SJCRH30 (cell line): Measurements from ENCODE around the gene UQCRC1. TPM values are rescaled to one million over a fixed set of nuclear protein-coding genes. Genes with fewer than 3 reads are reported as not detected.
A peak's percentile ranks its signal among the peaks of the same experiment; 100 is the strongest.
"Not testable (repeated sequence)": the region's sequence is repeated elsewhere in the genome, so short reads cannot be mapped to it uniquely, and the experiment has no call there.

Experiments
- DNase-seq, 2 experiments: peaks; one replicate each; pipeline ENCODE4 v3.0.0-alpha.2; 2015 to 2020
- H3K27ac ChIP-seq: fragments of 250-450 bp; sonication (Bioruptor Pico); 2 replicates; pipeline ENCODE4 v1.5.1; 2020; ENCODE audit warnings: mild to moderate bottlenecking, moderate library complexity
- H3K27me3 ChIP-seq: fragments of 250-450 bp; sonication (Bioruptor Pico); 2 replicates; pipeline ENCODE4 v1.5.1; 2020; ENCODE audit warnings: mild to moderate bottlenecking, moderate library complexity
- H3K36me3 ChIP-seq: fragments of 250-450 bp; sonication (Bioruptor Pico); 2 replicates; pipeline ENCODE4 v1.5.1; 2020; ENCODE audit warnings: mild to moderate bottlenecking, moderate library complexity
- H3K4me1 ChIP-seq: fragments of 250-450 bp; sonication (Bioruptor Pico); 2 replicates; pipeline ENCODE4 v1.5.1; 2020; ENCODE audit warnings: mild to moderate bottlenecking, moderate library complexity
- H3K4me3 ChIP-seq: fragments of 250-450 bp; sonication (Bioruptor Pico); 2 replicates; pipeline ENCODE4 v1.5.1; 2020; ENCODE audit warnings: mild to moderate bottlenecking, moderate library complexity
- H3K9me3 ChIP-seq: fragments of 250-450 bp; sonication (Bioruptor Pico); replicated peaks from 2 replicates; pipeline ENCODE4 v1.5.1; 2020; ENCODE audit warnings: mild to moderate bottlenecking, moderate library complexity
- total RNA-seq: library from RNA; depleted of rRNA; stranded (reverse); fragments of >200 nt; shearing (Covaris generic); gene quantifications from 2 replicates; pipeline ENCODE4 v1.2.3, GENCODE V29; 2014; rRNA removed

UQCRC1 gene
- total RNA-seq, 1 experiment from 2014 or later: 137 TPM

- no peak overlapping the region for H3K4me3 ChIP-seq
- H3K36me3 ChIP-seq: no peaks in the 10 kb centered on the region
- peak; percentile 68 to 75 for DNase-seq
- H3K27ac ChIP-seq: peak overlapping the region; percentile 63
- no peaks in the 10 kb centered on the region for H3K27me3 ChIP-seq
- H3K4me1 ChIP-seq: peaks cover 14% of the 10 kb centered on the region
- H3K9me3 ChIP-seq: no peaks in the 10 kb centered on the region
Observed at GRCh38 chr3:48552111-48552951, 57.1 kb downstream of the UQCRC1 start.

DNA sequence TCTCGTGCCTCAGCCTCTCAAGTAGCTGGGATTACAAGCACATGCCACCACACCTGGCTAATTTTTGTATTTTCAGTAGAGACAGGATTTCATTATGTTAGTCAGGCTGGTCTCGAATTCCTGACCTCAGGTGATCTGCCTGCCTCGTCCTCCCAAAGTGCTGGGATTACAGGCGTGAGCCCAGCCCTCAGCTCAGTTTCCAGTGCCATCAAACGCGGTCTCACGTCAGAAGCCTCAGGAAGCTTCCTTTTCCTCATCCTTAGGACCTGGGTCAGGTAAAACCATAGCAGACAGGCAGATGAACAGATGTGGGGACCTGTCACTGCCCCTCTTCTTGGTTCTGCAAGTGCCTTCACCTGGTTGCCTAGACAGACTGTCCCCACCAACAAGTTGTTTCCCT is 57.8 kb downstream of the UQCRC1 start:
- H3K4me3 ChIP-seq, H3K9me3 ChIP-seq, DNase-seq, H3K36me3 ChIP-seq, H3K27ac ChIP-seq, H3K27me3 ChIP-seq: not testable (repeated sequence)
- H3K4me1 ChIP-seq: peaks cover 14% of the 10 kb centered on the region

Other genes with a start within 250 kb of the UQCRC1 start
- gene FBXW12, start 237.4 kb downstream of the UQCRC1 start, total RNA-seq: 0.30 and 0.35 TPM in 2 replicates
- 23.4 and 45.0 TPM in 2 replicates for gene PLXNB1, start 179.6 kb downstream of the UQCRC1 start, total RNA-seq
- 11.3 and 12.0 TPM in 2 replicates for gene CCDC51, start 169.5 kb downstream of the UQCRC1 start, total RNA-seq
- 491 and 498 TPM in 2 replicates for gene TMA7, start 169.4 kb downstream of the UQCRC1 start, total RNA-seq
- 12.4 and 12.8 TPM in 2 replicates for gene ATRIP, start 162.9 kb downstream of the UQCRC1 start, total RNA-seq
- 74.9 and 78.1 TPM in 2 replicates for gene SHISA5, start 105.5 kb downstream of the UQCRC1 start, total RNA-seq
- gene PFKFB4, start 52.8 kb downstream of the UQCRC1 start, total RNA-seq: 8.0 and 8.3 TPM in 2 replicates
- gene UCN2, start 45.9 kb downstream of the UQCRC1 start, total RNA-seq: 0.14 TPM in 1 of 2 replicates, not detected in the other
- 1.5 and 2.0 TPM in 2 replicates for gene COL7A1, start 14.3 kb downstream of the UQCRC1 start, total RNA-seq
- gene TMEM89, start 12.1 kb upstream of the UQCRC1 start, total RNA-seq: not detected in 2 replicates
- 14.8 and 18.9 TPM in 2 replicates for gene SLC26A6, start 25.8 kb upstream of the UQCRC1 start, total RNA-seq
- 1.1 and 1.7 TPM in 2 replicates for gene CELSR3, start 53.2 kb upstream of the UQCRC1 start, total RNA-seq
- gene NCKIPSD, start 76.3 kb upstream of the UQCRC1 start, total RNA-seq: 11.8 and 13.7 TPM in 2 replicates
- 61.2 and 67.3 TPM in 2 replicates for gene IP6K2, start 107.6 kb upstream of the UQCRC1 start, total RNA-seq
- gene PRKAR2A, start 238.2 kb upstream of the UQCRC1 start, total RNA-seq: 45.0 and 46.5 TPM in 2 replicates